ENCODE measurements around the gene HTR1E.
"Not testable (repeated sequence)": the region's sequence is repeated elsewhere in the genome, so short reads cannot be mapped to it uniquely, and the experiment has no call there.

HTR1E gene

DNA sequence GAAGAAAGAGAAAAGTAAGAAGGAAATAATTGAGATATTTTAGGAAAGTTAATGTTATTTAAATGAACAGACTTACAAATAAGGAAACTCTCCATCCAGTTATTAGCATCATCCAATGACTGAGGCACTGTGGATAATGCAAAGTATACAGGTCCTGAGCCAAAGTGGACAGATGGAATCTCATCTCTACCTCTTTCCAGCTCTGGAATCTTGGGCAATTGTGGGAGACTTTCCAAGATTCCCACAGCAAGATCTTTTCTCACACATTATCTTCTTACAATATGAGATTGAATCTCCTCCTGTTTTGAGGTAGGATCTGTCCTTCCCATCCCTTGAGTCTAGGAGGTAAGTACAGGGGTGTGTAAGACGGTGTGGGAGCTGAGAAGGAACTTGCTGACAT, 28.9 kb downstream of the HTR1E start:
- Histone ChIP-seq H3K27me3 (no peaks in the 10 kb centered on the region), H3K4me1 (no peaks in the 10 kb centered on the region), H3K4me3 (ENCODE audit: low read depth, low read length) (no peak overlapping the region), H3K9me3 (no peaks in the 10 kb centered on the region), H3K36me3 (no peaks in the 10 kb centered on the region)
- TF ChIP-seq, protein P1, sequence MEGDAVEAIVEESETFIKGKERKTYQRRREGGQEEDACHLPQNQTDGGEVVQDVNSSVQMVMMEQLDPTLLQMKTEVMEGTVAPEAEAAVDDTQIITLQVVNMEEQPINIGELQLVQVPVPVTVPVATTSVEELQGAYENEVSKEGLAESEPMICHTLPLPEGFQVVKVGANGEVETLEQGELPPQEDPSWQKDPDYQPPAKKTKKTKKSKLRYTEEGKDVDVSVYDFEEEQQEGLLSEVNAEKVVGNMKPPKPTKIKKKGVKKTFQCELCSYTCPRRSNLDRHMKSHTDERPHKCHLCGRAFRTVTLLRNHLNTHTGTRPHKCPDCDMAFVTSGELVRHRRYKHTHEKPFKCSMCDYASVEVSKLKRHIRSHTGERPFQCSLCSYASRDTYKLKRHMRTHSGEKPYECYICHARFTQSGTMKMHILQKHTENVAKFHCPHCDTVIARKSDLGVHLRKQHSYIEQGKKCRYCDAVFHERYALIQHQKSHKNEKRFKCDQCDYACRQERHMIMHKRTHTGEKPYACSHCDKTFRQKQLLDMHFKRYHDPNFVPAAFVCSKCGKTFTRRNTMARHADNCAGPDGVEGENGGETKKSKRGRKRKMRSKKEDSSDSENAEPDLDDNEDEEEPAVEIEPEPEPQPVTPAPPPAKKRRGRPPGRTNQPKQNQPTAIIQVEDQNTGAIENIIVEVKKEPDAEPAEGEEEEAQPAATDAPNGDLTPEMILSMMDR (IDR thresholded peaks at IDR 0.05; ENCODE audit: low read depth, low read length) = no peak
- DNase-seq = no peak

DNA sequence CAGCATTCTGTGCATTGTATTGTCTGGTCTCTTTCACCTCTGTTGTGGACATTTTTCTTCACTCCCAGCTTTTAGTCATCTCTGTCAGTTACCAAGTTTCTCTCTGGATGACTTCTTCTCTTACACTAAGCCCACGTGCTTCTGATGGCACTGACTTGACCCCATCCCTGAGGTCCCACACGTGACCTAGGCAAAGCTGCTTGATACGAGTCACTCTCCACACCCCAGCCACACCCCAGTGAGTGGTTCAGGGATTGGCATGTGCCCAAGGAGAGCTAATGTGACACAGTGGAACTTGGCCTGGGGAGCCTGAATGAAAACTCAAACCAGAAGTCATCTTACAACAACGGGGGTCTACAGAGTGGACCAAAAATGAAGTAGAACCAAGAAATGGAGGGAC, 32.2 kb downstream of the HTR1E start:
- no peak for DNase-seq

DNA sequence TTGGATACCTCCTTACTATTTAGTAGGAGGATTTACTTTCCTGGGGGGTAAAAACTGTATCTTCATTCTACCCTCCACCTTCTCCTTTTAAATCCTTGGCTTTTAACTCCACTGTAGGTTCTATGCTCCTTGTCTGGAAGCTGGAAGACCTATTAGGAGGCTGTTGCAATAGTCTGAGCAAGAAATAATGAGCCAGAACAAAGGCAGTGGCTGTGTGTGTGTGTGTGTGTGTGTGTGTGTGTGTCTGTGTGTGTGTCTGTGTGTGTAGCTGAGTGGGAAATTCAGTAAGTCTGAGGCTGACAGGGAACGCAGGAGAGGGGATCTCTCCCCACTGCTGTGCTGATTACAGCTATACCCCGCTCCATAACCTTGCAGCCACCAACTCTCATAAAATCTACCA, 35.8 kb downstream of the HTR1E start:
- H3K4me3 ChIP-seq (ENCODE audit: low read depth, low read length) = no peak overlapping the region
- no peaks in the 10 kb centered on the region for H3K4me1 ChIP-seq
- TF ChIP-seq, protein P1 (IDR thresholded peaks at IDR 0.05; ENCODE audit: low read depth, low read length) = no peak
- no peak for DNase-seq
- no peaks in the 10 kb centered on the region for H3K9me3 ChIP-seq
- no peaks in the 10 kb centered on the region for H3K36me3 ChIP-seq
- H3K27me3 ChIP-seq = no peaks in the 10 kb centered on the region

More for the DNA sequence above, 32.2 kb downstream of the HTR1E start:
- Histone ChIP-seq H3K4me3 (ENCODE audit: low read depth, low read length) (no peak overlapping the region), H3K4me1 (no peaks in the 10 kb centered on the region), H3K9me3 (no peaks in the 10 kb centered on the region), H3K36me3 (no peaks in the 10 kb centered on the region), H3K27me3 (no peaks in the 10 kb centered on the region)
- TF ChIP-seq, protein P1 (IDR thresholded peaks at IDR 0.05; ENCODE audit: low read depth, low read length) = no peak

DNA sequence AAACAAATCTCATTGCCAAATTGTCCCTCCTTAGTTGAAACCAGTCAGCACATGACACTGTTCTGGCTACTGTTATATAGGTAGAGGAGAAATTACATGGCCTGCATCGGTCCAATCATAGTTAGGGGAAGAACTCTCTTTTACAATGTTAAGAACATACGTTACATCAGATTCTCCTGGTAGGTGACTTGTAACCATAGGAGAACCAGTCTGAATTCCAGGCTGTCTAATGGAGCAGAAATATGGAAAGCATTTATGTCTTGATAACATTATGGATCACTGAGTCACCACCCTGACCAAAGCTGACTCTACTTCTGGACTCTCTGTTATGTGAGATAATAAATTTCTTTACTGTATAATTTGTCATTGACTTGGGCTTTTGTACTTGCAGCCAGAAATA, 40.9 kb downstream of the HTR1E start:
- no peaks in the 10 kb centered on the region for H3K27me3 ChIP-seq
- H3K4me1 ChIP-seq = no peaks in the 10 kb centered on the region
- H3K9me3 ChIP-seq = no peaks in the 10 kb centered on the region
- H3K4me3 ChIP-seq (ENCODE audit: low read depth, low read length) = no peak overlapping the region
- no peaks in the 10 kb centered on the region; the same call in 1 of the 2 replicates for H3K36me3 ChIP-seq
- DNase-seq = no peak
- TF ChIP-seq, protein P1 (IDR thresholded peaks at IDR 0.05; ENCODE audit: low read depth, low read length) = no peak

DNA sequence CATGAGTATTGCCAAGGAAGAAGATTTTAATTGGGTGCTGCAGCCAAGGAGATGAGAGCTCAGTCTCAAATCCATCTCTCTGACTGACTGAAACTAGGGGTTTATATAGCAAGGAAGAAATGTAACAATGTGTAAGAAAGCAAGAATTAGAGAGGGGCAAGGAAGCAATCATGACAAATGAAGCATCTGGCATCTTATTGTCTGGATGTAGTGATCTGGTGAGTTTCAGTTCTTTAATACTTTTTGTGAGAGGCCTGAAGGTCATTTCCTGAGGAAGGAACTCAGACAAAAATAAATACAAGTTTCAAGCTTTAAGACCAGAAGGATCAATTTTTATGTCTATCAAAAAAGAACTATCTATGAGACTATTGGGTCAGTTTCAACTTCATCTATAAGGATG, 64.2 kb downstream of the HTR1E start:
- H3K27me3 ChIP-seq = no peaks in the 10 kb centered on the region
- TF ChIP-seq, protein P1 (IDR thresholded peaks at IDR 0.05; ENCODE audit: low read depth, low read length) = no peak
- H3K4me3 ChIP-seq (ENCODE audit: low read depth, low read length) = no peak overlapping the region
- H3K36me3 ChIP-seq = no peaks in the 10 kb centered on the region
- H3K9me3 ChIP-seq = no peaks in the 10 kb centered on the region
- DNase-seq = no peak
- H3K4me1 ChIP-seq = no peaks in the 10 kb centered on the region

DNA sequence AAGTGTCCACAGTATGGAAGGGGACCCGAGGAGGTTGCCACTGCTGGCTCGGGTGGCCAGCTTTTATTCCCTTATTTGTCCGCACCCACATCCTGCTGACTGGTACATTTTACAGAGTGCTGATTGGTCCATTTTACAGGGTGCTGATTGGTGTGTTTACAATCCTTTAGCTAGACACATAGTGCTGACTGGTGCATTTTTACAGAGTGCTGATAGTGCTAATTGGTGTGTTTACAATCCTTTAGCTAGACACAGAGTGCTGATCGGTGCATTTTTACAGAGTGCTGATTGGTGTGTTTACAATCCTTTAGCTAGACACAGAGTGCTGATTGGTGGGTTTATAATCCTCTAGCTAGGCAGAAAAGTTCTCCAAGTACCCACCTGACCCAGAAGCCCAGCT, 65.1 kb downstream of the HTR1E start:
- H3K4me1 ChIP-seq = not testable (repeated sequence)

DNA sequence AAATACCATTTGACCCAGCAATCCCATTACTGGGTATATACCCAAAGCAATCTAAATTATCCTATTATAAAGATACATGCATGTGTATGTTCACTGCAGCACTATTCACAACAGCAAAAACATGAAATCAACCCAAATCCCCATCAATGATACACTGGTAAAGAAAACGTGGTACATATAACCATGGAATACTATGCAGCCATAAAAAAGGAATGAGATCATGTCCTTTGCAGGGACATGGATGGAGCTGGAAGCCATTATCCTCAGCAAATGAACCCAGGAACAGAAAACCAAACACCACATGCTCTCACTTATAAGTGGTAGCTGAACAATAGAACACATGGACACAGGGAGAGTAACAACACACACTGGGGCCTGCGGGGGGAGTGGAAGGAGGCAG, 69.2 kb downstream of the HTR1E start:
- not testable (repeated sequence) for H3K9me3 ChIP-seq; H3K36me3 ChIP-seq; DNase-seq; H3K27me3 ChIP-seq; H3K4me1 ChIP-seq; H3K4me3 ChIP-seq (ENCODE audit: low read depth, low read length)

More for the DNA sequence above, 65.1 kb downstream of the HTR1E start:
- not testable (repeated sequence) for H3K4me3 ChIP-seq (ENCODE audit: low read depth, low read length); H3K27me3 ChIP-seq; DNase-seq; H3K36me3 ChIP-seq; H3K9me3 ChIP-seq

DNA sequence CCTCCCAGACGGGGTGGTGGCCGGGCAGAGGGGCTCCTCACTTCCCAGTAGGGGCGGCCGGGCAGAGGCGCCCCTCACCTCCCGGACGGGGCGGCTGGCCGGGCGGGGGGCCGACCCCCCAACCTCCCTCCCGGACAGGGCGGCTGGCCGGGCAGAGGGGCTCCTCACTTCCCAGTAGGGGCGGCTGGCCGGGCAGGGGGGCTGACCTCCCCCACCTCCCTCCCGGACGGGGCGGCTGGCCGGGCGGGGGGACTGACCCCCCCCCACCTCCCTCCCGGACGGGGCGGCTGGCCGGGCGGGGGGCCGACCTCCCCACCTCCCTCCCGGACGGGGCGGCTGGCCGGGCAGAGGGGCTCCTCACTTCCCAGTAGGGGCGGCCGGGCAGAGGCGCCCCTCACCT, 72.3 kb downstream of the HTR1E start:
- DNase-seq; H3K4me1 ChIP-seq; H3K27me3 ChIP-seq; H3K9me3 ChIP-seq; H3K36me3 ChIP-seq; H3K4me3 ChIP-seq (ENCODE audit: low read depth, low read length): not testable (repeated sequence)
